Mammary epithelial cell (primary cell): Measurements from ENCODE around the gene TESMIN.

ENCODE experiments used
- EZH2 ChIP-seq: IDR thresholded peaks from 2 replicates; pipeline ENCODE4 v1.6.1; 2012; ENCODE audit warnings: low read length, inconsistent platforms, borderline replicate concordance
- TF ChIP-seq, protein P1 (sequence below), 2 donors: IDR thresholded peaks in 1 of 2; conservative IDR thresholded peaks in 1 of 2; 2 replicates each; pipeline ENCODE4 v1.5.1; 2011 to 2012; ENCODE audit warnings: inconsistent platforms in 2 of 2, low read length in 2 of 2, mild to moderate bottlenecking in 2 of 2, control low read depth in 1 of 2, low read depth in 1 of 2; ENCODE audit not compliant: insufficient read depth in 1 of 2; ENCODE audit errors: extremely low read depth in 1 of 2

DNA sequence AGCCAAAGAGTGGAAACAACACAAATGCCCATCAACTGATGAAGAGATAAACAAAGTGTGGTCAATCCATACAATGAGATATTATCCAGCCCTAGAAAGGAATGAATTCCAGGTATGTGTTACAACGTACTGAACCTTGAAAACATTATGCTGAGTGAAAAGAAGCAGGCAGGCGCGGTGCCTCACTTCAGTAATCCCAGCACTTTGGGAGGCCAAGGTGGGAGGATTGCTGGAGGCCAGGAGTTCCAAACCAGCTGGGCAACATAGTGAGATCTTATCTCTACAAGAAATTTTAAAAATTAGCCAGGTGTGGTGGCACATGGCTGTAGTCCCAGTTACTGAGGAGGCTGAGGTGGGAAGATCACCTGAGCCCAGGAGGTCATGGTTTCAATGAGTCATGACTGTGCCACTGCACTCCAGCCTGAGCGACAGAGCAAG lies 24.6 kb upstream of the TESMIN start:
- TF ChIP-seq, protein P1, sequence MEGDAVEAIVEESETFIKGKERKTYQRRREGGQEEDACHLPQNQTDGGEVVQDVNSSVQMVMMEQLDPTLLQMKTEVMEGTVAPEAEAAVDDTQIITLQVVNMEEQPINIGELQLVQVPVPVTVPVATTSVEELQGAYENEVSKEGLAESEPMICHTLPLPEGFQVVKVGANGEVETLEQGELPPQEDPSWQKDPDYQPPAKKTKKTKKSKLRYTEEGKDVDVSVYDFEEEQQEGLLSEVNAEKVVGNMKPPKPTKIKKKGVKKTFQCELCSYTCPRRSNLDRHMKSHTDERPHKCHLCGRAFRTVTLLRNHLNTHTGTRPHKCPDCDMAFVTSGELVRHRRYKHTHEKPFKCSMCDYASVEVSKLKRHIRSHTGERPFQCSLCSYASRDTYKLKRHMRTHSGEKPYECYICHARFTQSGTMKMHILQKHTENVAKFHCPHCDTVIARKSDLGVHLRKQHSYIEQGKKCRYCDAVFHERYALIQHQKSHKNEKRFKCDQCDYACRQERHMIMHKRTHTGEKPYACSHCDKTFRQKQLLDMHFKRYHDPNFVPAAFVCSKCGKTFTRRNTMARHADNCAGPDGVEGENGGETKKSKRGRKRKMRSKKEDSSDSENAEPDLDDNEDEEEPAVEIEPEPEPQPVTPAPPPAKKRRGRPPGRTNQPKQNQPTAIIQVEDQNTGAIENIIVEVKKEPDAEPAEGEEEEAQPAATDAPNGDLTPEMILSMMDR (conservative IDR thresholded peaks at IDR 0.05 in 1 of 2, IDR thresholded peaks at IDR 0.05 in 1 of 2; ENCODE audit: extremely low read depth in 1 of 2, insufficient read depth in 1 of 2, low read depth in 1 of 2, low read length in 2 of 2): no peak
- no peak for TF ChIP-seq EZH2
